MM.1S (cell line): Measurements from ENCODE around the gene KRT73.

Experiments used
- DNase-seq: peaks from one replicate; pipeline ENCODE4 v3.0.0-alpha.2; 2015
- H2AFZ ChIP-seq: fragments of 300-600 bp; sonication (generic); 2 replicates; pipeline ENCODE4 v1.6.0; 2016; ENCODE audit warnings: antibody characterized with exemption, low read length
- H3F3A ChIP-seq: fragments of 300-600 bp; sonication (generic); 2 replicates; pipeline ENCODE4 v1.6.1; 2016; ENCODE audit warnings: mild to moderate bottlenecking, antibody characterized with exemption, low read length, moderate library complexity, mixed read lengths; ENCODE audit not compliant: insufficient read depth
- H3K27ac ChIP-seq: fragments of 300-600 bp; sonication (generic); 2 replicates; pipeline ENCODE4 v1.5.1; 2016; ENCODE audit warnings: mild to moderate bottlenecking, low read length
- H3K27me3 ChIP-seq: fragments of 300-600 bp; sonication (generic); replicated peaks from 2 replicates; pipeline ENCODE4 v1.6.0; 2016; ENCODE audit warnings: low read length; ENCODE audit not compliant: insufficient read depth
- H3K36me3 ChIP-seq: fragments of 300-600 bp; sonication (generic); replicated peaks from 2 replicates; pipeline ENCODE4 v1.6.1; 2016; ENCODE audit warnings: mild to moderate bottlenecking, low read length, mixed read lengths; ENCODE audit not compliant: insufficient read depth
- H3K4me1 ChIP-seq: fragments of 300-600 bp; sonication (generic); 2 replicates; pipeline ENCODE4 v1.6.1; 2016; ENCODE audit warnings: low read length, mixed read lengths
- H3K4me2 ChIP-seq: fragments of 300-600 bp; sonication (generic); 2 replicates; pipeline ENCODE4 v1.6.0; 2016; ENCODE audit warnings: low read depth, low read length
- H3K4me3 ChIP-seq: fragments of 300-600 bp; sonication (generic); 2 replicates; pipeline ENCODE4 v1.5.1; 2016; ENCODE audit warnings: low read length, mixed read lengths
- H3K79me2 ChIP-seq: fragments of 300-600 bp; sonication (generic); 2 replicates; pipeline ENCODE4 v1.6.1; 2016; ENCODE audit warnings: mixed run types, low read length, mixed read lengths
- H3K9ac ChIP-seq: fragments of 300-600 bp; sonication (generic); 2 replicates; pipeline ENCODE4 v1.6.1; 2016; ENCODE audit warnings: low read length, mixed read lengths
- H3K9me2 ChIP-seq: fragments of 300-600 bp; sonication (generic); replicated peaks from 2 replicates; pipeline ENCODE4 v1.6.1; 2016; ENCODE audit warnings: mild to moderate bottlenecking, low read length, mixed read lengths; ENCODE audit not compliant: insufficient read depth
- H3K9me3 ChIP-seq: fragments of 300-600 bp; sonication (generic); replicated peaks from 2 replicates; pipeline ENCODE4 v1.6.1; 2016; ENCODE audit warnings: mild to moderate bottlenecking, low read length, mixed read lengths; ENCODE audit not compliant: insufficient read depth
- H4K20me1 ChIP-seq: fragments of 300-600 bp; sonication (generic); 2 replicates; pipeline ENCODE4 v1.6.1; 2016; ENCODE audit warnings: mild to moderate bottlenecking, low read length, moderate library complexity, mixed read lengths; ENCODE audit not compliant: insufficient read depth
- CTCF ChIP-seq: fragments of 300-600 bp; sonication (generic); IDR thresholded peaks from 2 replicates; pipeline ENCODE4 v1.5.1; 2016; ENCODE audit warnings: antibody characterized with exemption, low read length, mixed read lengths
- EZH2 ChIP-seq: fragments of 300-600 bp; sonication (generic); optimal IDR thresholded peaks from 2 replicates; pipeline ENCODE3; 2017; ENCODE audit warnings: low read depth, mild to moderate bottlenecking, antibody characterized with exemption, low read length, mixed read lengths
- EZH2phosphoT487 ChIP-seq: fragments of 300-600 bp; sonication (generic); IDR thresholded peaks from 2 replicates; pipeline ENCODE4 v1.6.1; 2018; ENCODE audit warnings: antibody characterized with exemption, low read length

The KRT73 gene

GRCh38 chr12:52605542-52605941 is 12.8 kb downstream of the KRT73 start:
- H3K4me2 ChIP-seq = no peak overlapping the region
- H3K79me2 ChIP-seq = no peaks in the 10 kb centered on the region
- H3K4me3 ChIP-seq = no peak overlapping the region
- peaks cover 47% of the 10 kb centered on the region for H3K27me3 ChIP-seq
- no peak overlapping the region for H2AFZ ChIP-seq
- H3K9me2 ChIP-seq = no peaks in the 10 kb centered on the region
- no peak overlapping the region for H3K9ac ChIP-seq
- H3K4me1 ChIP-seq = no peaks in the 10 kb centered on the region
- H3K9me3 ChIP-seq = no peaks in the 10 kb centered on the region
- no peaks in the 10 kb centered on the region for H3K36me3 ChIP-seq
- TF ChIP-seq CTCF (no peak), EZH2 (no peak)
- H4K20me1 ChIP-seq = no peaks in the 10 kb centered on the region
- no peaks in the 10 kb centered on the region for H3F3A ChIP-seq
- no peak for DNase-seq
- H3K27ac ChIP-seq = no peak overlapping the region

GRCh38 chr12:52604859-52605258 is 13.5 kb downstream of the KRT73 start:
- Histone ChIP-seq H3K36me3 (no peaks in the 10 kb centered on the region), H3K4me2 (no peak overlapping the region), H3K27me3 (peaks cover 47% of the 10 kb centered on the region), H4K20me1 (no peaks in the 10 kb centered on the region), H2AFZ (no peak overlapping the region), H3K4me3 (no peak overlapping the region), H3K27ac (no peak overlapping the region), H3K9ac (no peak overlapping the region), H3K79me2 (no peaks in the 10 kb centered on the region), H3K9me3 (no peaks in the 10 kb centered on the region), H3K4me1 (no peaks in the 10 kb centered on the region), H3K9me2 (no peaks in the 10 kb centered on the region), H3F3A (no peaks in the 10 kb centered on the region)
- TF ChIP-seq EZH2 = no peak
- no peak for DNase-seq

GRCh38 chr12:52603314-52603713 is 15.0 kb downstream of the KRT73 start:
- DNase-seq = no peak
- no peaks in the 10 kb centered on the region for H4K20me1 ChIP-seq
- no peaks in the 10 kb centered on the region for H3K9me3 ChIP-seq
- no peak overlapping the region for H2AFZ ChIP-seq
- H3K4me1 ChIP-seq = no peaks in the 10 kb centered on the region
- H3K36me3 ChIP-seq = no peaks in the 10 kb centered on the region
- peaks cover 48% of the 10 kb centered on the region for H3K27me3 ChIP-seq
- no peaks in the 10 kb centered on the region for H3K9me2 ChIP-seq
- no peak overlapping the region for H3K9ac ChIP-seq
- no peaks in the 10 kb centered on the region for H3F3A ChIP-seq
- no peak overlapping the region for H3K4me2 ChIP-seq
- no peak overlapping the region for H3K4me3 ChIP-seq
- no peaks in the 10 kb centered on the region for H3K79me2 ChIP-seq
- no peak overlapping the region for H3K27ac ChIP-seq
- TF ChIP-seq CTCF (no peak), EZH2 (no peak), EZH2phosphoT487 (no peak)

GRCh38 chr12:52602552-52602951 is 15.8 kb downstream of the KRT73 start:
- H3K36me3 ChIP-seq = no peaks in the 10 kb centered on the region
- no peaks in the 10 kb centered on the region for H3K9me3 ChIP-seq
- no peak overlapping the region for H3K4me3 ChIP-seq
- H3K27me3 ChIP-seq = peaks cover 48% of the 10 kb centered on the region
- H3K4me1 ChIP-seq = no peaks in the 10 kb centered on the region
- H3K4me2 ChIP-seq = no peak overlapping the region
- no peak for DNase-seq
- no peaks in the 10 kb centered on the region for H4K20me1 ChIP-seq
- TF ChIP-seq CTCF = no peak
- TF ChIP-seq EZH2 = no peak
- TF ChIP-seq EZH2phosphoT487 = no peak
- no peak overlapping the region for H2AFZ ChIP-seq
- H3F3A ChIP-seq = no peaks in the 10 kb centered on the region
- H3K9me2 ChIP-seq = no peaks in the 10 kb centered on the region
- H3K79me2 ChIP-seq = no peaks in the 10 kb centered on the region
- no peak overlapping the region for H3K9ac ChIP-seq
- H3K27ac ChIP-seq = no peak overlapping the region
